AG08396 (cell line): ENCODE data around the gene DMBT1.

Experiments used
- DNase-seq: peaks from one replicate; pipeline ENCODE4 v3.0.0; 2012; ENCODE audit warnings: low spot score, mixed read lengths

The DMBT1 gene

DNA sequence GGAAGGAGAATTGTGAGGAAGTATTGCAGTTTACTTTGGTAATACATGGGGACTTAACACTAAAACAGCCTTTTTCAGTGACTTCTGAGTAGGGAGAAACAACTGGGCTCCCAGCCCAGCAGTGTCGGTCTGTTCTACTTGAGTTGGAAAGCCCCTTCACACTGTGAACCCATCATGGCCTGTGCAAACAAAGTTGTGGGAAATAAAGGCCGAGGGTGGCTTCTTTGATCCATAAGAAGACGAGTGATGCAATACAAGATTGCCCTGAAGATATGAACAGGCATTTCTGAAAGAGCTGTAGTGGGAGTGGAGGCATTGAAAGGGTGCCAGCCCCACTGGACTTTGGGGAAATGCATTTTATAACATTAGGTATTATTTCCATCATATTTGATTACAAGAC lies 110.8 kb downstream of the DMBT1 start:
- DNase-seq: no peak

DNA sequence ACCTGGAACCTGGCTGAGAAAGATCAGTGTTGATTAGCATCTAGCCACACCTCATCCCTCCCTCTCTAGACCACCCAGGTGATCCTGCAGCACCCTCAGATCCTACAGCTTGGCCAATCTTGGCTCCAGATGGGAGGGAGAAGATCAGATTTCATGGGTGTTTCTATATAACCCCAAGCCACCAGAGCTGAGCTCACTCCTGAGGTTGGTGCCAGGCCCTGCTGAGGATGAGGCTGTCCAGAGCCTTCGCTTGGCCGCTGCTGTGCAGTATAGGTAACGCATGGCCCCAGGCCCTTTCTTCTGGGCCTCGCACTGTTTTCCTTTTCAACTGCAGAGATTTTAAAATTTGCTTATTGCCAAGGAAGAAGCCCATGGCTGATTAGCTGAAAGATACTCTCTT lies 112.1 kb downstream of the DMBT1 start:
- no peak for DNase-seq

DNA sequence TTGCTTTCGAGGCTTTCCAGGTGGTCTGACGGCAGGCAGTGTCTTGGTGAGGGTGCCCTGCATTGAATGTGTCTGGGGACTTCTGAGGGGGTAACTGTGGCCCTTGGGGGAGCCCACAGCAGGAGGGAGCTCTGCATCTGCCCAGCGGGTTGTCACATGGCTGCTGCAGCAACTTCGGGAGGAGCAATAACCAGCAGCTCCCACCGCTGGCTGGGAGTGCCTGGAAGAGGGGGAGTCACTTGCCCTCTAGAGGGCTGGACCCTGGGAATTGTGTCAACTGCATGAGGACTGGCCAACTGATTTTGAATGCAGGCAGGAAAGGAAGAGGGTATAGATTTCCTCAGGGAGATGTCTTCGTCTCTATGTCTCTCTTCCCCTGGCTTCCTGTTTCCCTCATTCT lies 112.7 kb downstream of the DMBT1 start:
- DNase-seq: no peak

DNA sequence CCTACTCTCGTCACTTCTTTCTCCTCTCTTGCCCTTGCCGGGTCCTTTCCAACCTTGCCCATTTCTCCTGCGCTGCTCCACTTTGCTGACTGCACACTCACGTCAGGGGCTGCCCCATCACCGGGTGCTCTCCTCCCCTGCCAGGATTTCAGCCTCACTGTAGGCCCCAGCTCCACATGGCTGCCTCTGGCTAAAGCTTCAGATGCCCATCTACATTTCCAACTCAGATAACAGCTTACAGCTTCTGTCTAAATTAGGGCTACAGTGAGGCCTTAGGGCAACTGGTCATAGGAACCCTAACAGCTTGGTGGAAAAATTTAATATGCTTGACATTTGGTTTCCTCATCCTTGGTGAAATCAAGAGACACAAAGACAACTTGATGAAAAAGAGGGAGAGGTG lies 113.2 kb downstream of the DMBT1 start:
- DNase-seq: no peak

DNA sequence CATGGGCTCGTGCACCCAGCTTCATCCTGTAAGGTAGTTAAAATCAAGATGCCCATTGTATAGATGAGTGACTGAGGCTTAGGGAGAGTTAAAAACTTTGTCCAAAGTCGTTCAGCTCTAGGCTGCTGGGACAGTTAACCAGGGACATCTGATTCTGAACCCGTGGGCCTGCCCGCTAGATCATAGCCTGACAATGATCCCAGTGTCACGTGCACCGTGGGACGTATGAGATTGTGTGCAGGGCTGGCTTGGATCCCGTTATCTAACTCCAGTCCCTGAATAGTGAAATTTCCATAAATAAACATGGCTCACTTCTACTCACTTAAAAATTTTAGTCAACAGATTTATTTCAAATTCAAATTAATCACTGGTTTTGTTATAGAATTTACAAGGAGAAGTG lies 114.2 kb downstream of the DMBT1 start:
- DNase-seq: no peak

GRCh38 chr10:122675278-122675677 lies 114.7 kb downstream of the DMBT1 start:
- no peak for DNase-seq

DNA sequence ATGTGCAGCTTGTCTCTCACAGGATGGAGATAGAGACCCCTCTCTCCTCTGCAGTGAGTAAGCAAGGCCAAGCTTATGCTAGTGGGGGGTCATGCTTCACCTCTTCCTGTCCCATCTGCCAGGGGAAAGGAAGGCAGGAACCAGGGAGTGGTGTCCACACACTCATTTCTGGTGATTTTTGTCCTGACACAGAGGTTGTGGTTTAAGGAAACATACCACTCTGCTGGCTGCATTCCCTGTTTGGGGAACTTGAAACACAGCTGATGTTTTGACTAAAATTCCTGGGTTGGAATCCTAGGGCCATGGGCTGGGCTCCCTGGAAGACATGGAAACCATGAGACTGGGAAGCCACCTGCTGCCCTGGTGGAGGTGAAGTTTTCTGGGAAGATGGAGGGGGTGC lies 117.7 kb downstream of the DMBT1 start:
- no peak for DNase-seq

DNA sequence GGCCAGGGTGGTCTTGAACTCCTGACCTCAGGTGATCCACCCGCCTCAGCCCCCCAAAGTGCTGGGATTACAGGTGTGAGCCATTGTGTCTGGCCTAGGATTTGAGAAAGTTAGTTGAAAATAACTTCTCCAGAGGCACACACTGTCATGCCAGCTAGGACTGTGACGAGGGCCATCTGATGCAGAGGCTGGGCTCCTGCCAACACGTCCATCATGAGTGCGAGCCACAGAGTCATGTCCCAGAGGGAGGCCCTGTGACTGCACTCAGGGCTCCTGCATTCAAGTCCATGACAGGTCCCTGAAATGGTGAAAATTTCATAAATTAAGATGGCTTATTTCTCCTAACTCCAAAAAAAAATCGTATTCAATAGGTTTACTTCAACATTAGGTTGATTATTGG lies 122.0 kb downstream of the DMBT1 start:
- no peak for DNase-seq

GRCh38 chr10:122688293-122688989 lies 127.9 kb downstream of the DMBT1 start:
- DNase-seq: no peak

GRCh38 chr10:122689146-122689820 lies 128.7 kb downstream of the DMBT1 start:
- no peak for DNase-seq

- no peak for DNase-seq
Observed at GRCh38 chr10:122692744-122693143, 132.2 kb downstream of the DMBT1 start.
